HEK293 (cell line): ENCODE results near the gene ALG8.

Source experiments
- AEBP2 ChIP-seq: fragments of 450-650 bp; formaldehyde crosslinking; IDR thresholded peaks from 2 replicates; pipeline ENCODE4 v1.5.1; 2016; ENCODE audit warnings: missing biosample characterization, missing genetic modification characterization, borderline replicate concordance
- ATF2 ChIP-seq: fragments of 450-650 bp; formaldehyde crosslinking; IDR thresholded peaks from 2 replicates; pipeline ENCODE4 v1.5.1; 2016; ENCODE audit warnings: missing biosample characterization, missing genetic modification characterization, low read depth
- IKZF3 ChIP-seq: fragments of 450-650 bp; IDR thresholded peaks from 2 replicates; pipeline ENCODE4 v1.5.0; 2018; ENCODE audit warnings: missing biosample characterization, mild to moderate bottlenecking, missing genetic modification characterization, moderate library complexity
- PBX3 ChIP-seq: sonication (generic); formaldehyde crosslinking; IDR thresholded peaks from 2 replicates; pipeline ENCODE4 v1.8.1; 2022; ENCODE audit warnings: mild to moderate bottlenecking, moderate library complexity, missing genetic modification reagents
- SCRT1 ChIP-seq: fragments of 450-650 bp; formaldehyde crosslinking; IDR thresholded peaks from 2 replicates; pipeline ENCODE4 v1.5.1; 2016; ENCODE audit warnings: missing biosample characterization, missing genetic modification characterization, borderline replicate concordance
- SP7 ChIP-seq: fragments of 450-650 bp; formaldehyde crosslinking; IDR thresholded peaks from 2 replicates; pipeline ENCODE4 v1.5.1; 2016; ENCODE audit warnings: missing biosample characterization, missing genetic modification characterization
- ZBTB7A ChIP-seq: fragments of 450-650 bp; formaldehyde crosslinking; IDR thresholded peaks from 2 replicates; pipeline ENCODE4 v1.5.1; 2016; ENCODE audit warnings: low read depth, missing biosample characterization, missing genetic modification characterization
- ZFP69B ChIP-seq: fragments of 450-650 bp; formaldehyde crosslinking; IDR thresholded peaks from 2 replicates; pipeline ENCODE4 v1.5.1; 2016; ENCODE audit warnings: missing biosample characterization, missing genetic modification characterization
- ZNF138 ChIP-seq: fragments of 450-650 bp; formaldehyde crosslinking; IDR thresholded peaks from 2 replicates; pipeline ENCODE4 v1.5.1; 2016; ENCODE audit warnings: missing biosample characterization, missing genetic modification characterization, borderline replicate concordance
- ZNF169 ChIP-seq: fragments of 450-650 bp; formaldehyde crosslinking; IDR thresholded peaks from 2 replicates; pipeline ENCODE4 v1.5.1; 2016; ENCODE audit warnings: missing biosample characterization, missing genetic modification characterization
- ZNF223 ChIP-seq: fragments of 450-650 bp; formaldehyde crosslinking; IDR thresholded peaks from 2 replicates; pipeline ENCODE4 v1.5.1; 2016; ENCODE audit warnings: missing biosample characterization, missing genetic modification characterization
- ZNF274 ChIP-seq, 2 experiments: fragments of 200-500 bp in 1 of 2; fragments of 450-650 bp in 1 of 2; sonication (Bioruptor generic) in 1 of 2; formaldehyde crosslinking in 1 of 2; IDR thresholded peaks; 2 replicates each; pipeline versions ENCODE4 v1.5.1 to v1.6.1; 2014 to 2016; ENCODE audit warnings: borderline replicate concordance in 1 of 2, inconsistent platforms in 1 of 2, low read length in 1 of 2, missing biosample characterization in 1 of 2, missing genetic modification characterization in 1 of 2
- ZNF394 ChIP-seq: fragments of 450-650 bp; formaldehyde crosslinking; IDR thresholded peaks from 2 replicates; pipeline ENCODE4 v1.5.1; 2016; ENCODE audit warnings: missing biosample characterization, missing genetic modification characterization, mild to moderate bottlenecking, moderate library complexity, borderline replicate concordance
- ZNF473 ChIP-seq: fragments of 450-650 bp; formaldehyde crosslinking; IDR thresholded peaks from 2 replicates; pipeline ENCODE4 v1.5.1; 2017; ENCODE audit warnings: missing biosample characterization, missing genetic modification characterization
- ZNF530 ChIP-seq: fragments of 450-650 bp; formaldehyde crosslinking; IDR thresholded peaks from 2 replicates; pipeline ENCODE4 v1.5.1; 2016; ENCODE audit warnings: low read depth, missing biosample characterization, missing genetic modification characterization
- ZNF571 ChIP-seq: fragments of 450-650 bp; formaldehyde crosslinking; IDR thresholded peaks from 2 replicates; pipeline ENCODE4 v1.5.0; 2017; ENCODE audit warnings: missing biosample characterization, missing genetic modification characterization
- ZNF596 ChIP-seq: fragments of 450-650 bp; IDR thresholded peaks from 2 replicates; pipeline ENCODE4 v1.5.0; 2018; ENCODE audit warnings: missing biosample characterization, mild to moderate bottlenecking, missing genetic modification characterization, moderate library complexity
- ZNF626 ChIP-seq: fragments of 450-650 bp; sonication (Bioruptor Pico); formaldehyde crosslinking; IDR thresholded peaks from 2 replicates; pipeline ENCODE4 v1.5.1; 2018; ENCODE audit warnings: missing biosample characterization, missing genetic modification characterization, inconsistent platforms
- ZNF654 ChIP-seq: fragments of 450-650 bp; formaldehyde crosslinking; IDR thresholded peaks from 2 replicates; pipeline ENCODE4 v1.5.1; 2016; ENCODE audit warnings: low read depth, missing biosample characterization, missing genetic modification characterization
- ZNF664 ChIP-seq: fragments of 450-650 bp; formaldehyde crosslinking; IDR thresholded peaks from 2 replicates; pipeline ENCODE4 v1.5.1; 2016; ENCODE audit warnings: missing biosample characterization, missing genetic modification characterization
- ZNF670 ChIP-seq: fragments of 450-650 bp; formaldehyde crosslinking; IDR thresholded peaks from 2 replicates; pipeline ENCODE4 v1.5.1; 2016; ENCODE audit warnings: missing biosample characterization, missing genetic modification characterization, low read depth
- ZNF776 ChIP-seq: fragments of 450-650 bp; formaldehyde crosslinking; IDR thresholded peaks from 2 replicates; pipeline ENCODE4 v1.5.0; 2017; ENCODE audit warnings: missing biosample characterization, missing genetic modification characterization, borderline replicate concordance
- ZNF792 ChIP-seq: fragments of 450-650 bp; formaldehyde crosslinking; IDR thresholded peaks from 2 replicates; pipeline ENCODE4 v1.5.1; 2016; ENCODE audit warnings: missing biosample characterization, missing genetic modification characterization
- ZXDB ChIP-seq: fragments of 450-650 bp; formaldehyde crosslinking; IDR thresholded peaks from 2 replicates; pipeline ENCODE4 v1.5.1; 2016; ENCODE audit warnings: missing biosample characterization, missing genetic modification characterization
- TF ChIP-seq, protein P1 (sequence below): fragments of 450-650 bp; IDR thresholded peaks from 2 replicates; pipeline ENCODE4 v1.5.1; 2018; ENCODE audit warnings: missing biosample characterization, mild to moderate bottlenecking, missing genetic modification characterization
- TF ChIP-seq, protein P2 (sequence below): fragments of 450-650 bp; formaldehyde crosslinking; IDR thresholded peaks from 2 replicates; pipeline ENCODE4 v1.5.1; 2016; ENCODE audit warnings: missing biosample characterization, missing genetic modification characterization
- TF ChIP-seq, protein P3 (sequence below): fragments of 450-650 bp; formaldehyde crosslinking; IDR thresholded peaks from 2 replicates; pipeline ENCODE4 v1.5.1; 2016; ENCODE audit warnings: missing biosample characterization, missing genetic modification characterization
- TF ChIP-seq, protein P4 (sequence below): fragments of 450-650 bp; formaldehyde crosslinking; IDR thresholded peaks from 2 replicates; pipeline ENCODE4 v1.5.1; 2016; ENCODE audit warnings: missing biosample characterization, missing genetic modification characterization

The ALG8 gene

GRCh38 chr11:78079232-78080083 lies 60.0 kb downstream of the ALG8 start, which contains the start of gene NDUFC2 (continued):
- TF ChIP-seq SCRT1 (tag by site-specific recombination) (peak; percentile 78; the same call in 1 of the 2 replicates), SP7 (tag by site-specific recombination) (peak; percentile 81), ZFP69B (tag by site-specific recombination) (peak; percentile 78), ZNF626 (tag by site-specific recombination) (0 out of 2 replicates have a peak, but pooled peaks have one; percentile 66), ZNF169 (tag by site-specific recombination) (no peak), ZNF274 (IDR thresholded peaks at IDR 0.05; ENCODE audit: low read length) (no peak), ZNF274 (tag by site-specific recombination; IDR thresholded peaks at IDR 0.05; ENCODE audit: borderline replicate concordance) (no peak), ZNF530 (tag by site-specific recombination) (no peak), ZNF571 (tag by site-specific recombination) (no peak), ATF2 (tag by site-specific recombination) (no peak), ZNF394 (tag by site-specific recombination) (peak; percentile 78; the same call in 1 of the 2 replicates), ZBTB7A (tag by site-specific recombination) (peak; percentile 58; the same call in 1 of the 2 replicates), AEBP2 (tag by site-specific recombination) (no peak), ZNF138 (no peak), ZNF670 (tag by site-specific recombination) (no peak), ZNF223 (no peak), ZNF664 (tag by site-specific recombination) (no peak), ZNF473 (tag by site-specific recombination) (no peak), ZNF776 (tag by site-specific recombination) (no peak), PBX3 (CRISPR knock-in tag) (peak; percentile 80), ZNF654 (tag by site-specific recombination) (no peak), ZNF596 (no peak; the same call in 1 of the 2 replicates), IKZF3 (0 out of 2 replicates have a peak, but pooled peaks have one; percentile 49), ZXDB (tag by site-specific recombination) (peak; percentile 91), ZNF792 (0 out of 2 replicates have a peak, but pooled peaks have one; percentile 50)
- TF ChIP-seq, protein P1, sequence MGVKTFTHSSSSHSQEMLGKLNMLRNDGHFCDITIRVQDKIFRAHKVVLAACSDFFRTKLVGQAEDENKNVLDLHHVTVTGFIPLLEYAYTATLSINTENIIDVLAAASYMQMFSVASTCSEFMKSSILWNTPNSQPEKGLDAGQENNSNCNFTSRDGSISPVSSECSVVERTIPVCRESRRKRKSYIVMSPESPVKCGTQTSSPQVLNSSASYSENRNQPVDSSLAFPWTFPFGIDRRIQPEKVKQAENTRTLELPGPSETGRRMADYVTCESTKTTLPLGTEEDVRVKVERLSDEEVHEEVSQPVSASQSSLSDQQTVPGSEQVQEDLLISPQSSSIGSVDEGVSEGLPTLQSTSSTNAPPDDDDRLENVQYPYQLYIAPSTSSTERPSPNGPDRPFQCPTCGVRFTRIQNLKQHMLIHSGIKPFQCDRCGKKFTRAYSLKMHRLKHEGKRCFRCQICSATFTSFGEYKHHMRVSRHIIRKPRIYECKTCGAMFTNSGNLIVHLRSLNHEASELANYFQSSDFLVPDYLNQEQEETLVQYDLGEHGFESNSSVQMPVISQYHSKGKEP (tag by site-specific recombination), result peak; percentile 58; the same call in 1 of the 2 replicates
- TF ChIP-seq, protein P2, sequence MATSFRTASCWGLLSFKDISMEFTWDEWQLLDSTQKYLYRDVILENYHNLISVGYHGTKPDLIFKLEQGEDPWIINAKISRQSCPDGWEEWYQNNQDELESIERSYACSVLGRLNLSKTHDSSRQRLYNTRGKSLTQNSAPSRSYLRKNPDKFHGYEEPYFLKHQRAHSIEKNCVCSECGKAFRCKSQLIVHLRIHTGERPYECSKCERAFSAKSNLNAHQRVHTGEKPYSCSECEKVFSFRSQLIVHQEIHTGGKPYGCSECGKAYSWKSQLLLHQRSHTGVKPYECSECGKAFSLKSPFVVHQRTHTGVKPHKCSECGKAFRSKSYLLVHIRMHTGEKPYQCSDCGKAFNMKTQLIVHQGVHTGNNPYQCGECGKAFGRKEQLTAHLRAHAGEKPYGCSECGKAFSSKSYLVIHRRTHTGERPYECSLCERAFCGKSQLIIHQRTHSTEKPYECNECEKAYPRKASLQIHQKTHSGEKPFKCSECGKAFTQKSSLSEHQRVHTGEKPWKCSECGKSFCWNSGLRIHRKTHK, result no peak
- TF ChIP-seq, protein P3, sequence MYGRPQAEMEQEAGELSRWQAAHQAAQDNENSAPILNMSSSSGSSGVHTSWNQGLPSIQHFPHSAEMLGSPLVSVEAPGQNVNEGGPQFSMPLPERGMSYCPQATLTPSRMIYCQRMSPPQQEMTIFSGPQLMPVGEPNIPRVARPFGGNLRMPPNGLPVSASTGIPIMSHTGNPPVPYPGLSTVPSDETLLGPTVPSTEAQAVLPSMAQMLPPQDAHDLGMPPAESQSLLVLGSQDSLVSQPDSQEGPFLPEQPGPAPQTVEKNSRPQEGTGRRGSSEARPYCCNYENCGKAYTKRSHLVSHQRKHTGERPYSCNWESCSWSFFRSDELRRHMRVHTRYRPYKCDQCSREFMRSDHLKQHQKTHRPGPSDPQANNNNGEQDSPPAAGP (tag by site-specific recombination), result peak; percentile 79
- TF ChIP-seq, protein P4, sequence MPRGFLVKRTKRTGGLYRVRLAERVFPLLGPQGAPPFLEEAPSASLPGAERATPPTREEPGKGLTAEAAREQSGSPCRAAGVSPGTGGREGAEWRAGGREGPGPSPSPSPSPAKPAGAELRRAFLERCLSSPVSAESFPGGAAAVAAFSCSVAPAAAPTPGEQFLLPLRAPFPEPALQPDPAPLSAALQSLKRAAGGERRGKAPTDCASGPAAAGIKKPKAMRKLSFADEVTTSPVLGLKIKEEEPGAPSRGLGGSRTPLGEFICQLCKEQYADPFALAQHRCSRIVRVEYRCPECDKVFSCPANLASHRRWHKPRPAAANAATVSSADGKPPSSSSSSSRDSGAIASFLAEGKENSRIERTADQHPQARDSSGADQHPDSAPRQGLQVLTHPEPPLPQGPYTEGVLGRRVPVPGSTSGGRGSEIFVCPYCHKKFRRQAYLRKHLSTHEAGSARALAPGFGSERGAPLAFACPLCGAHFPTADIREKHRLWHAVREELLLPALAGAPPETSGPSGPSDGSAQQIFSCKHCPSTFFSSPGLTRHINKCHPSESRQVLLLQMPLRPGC, result peak; percentile 85
